NT2/D1 (cell line): ENCODE results near the gene ROBO1.

Source experiments
- DNase-seq: peaks from one replicate; pipeline ENCODE4 v3.0.0-alpha.2; 2011; ENCODE audit warnings: low read depth, low spot score
- H3K27me3 ChIP-seq: 2 replicates; pipeline ENCODE4 v1.6.0; 2011; ENCODE audit warnings: mild to moderate bottlenecking; ENCODE audit not compliant: insufficient read length, insufficient read depth
- H3K36me3 ChIP-seq: 2 replicates; pipeline ENCODE4 v1.6.1; 2011; ENCODE audit warnings: mild to moderate bottlenecking, low read length, mixed read lengths; ENCODE audit not compliant: insufficient read depth, insufficient read length
- H3K4me1 ChIP-seq: 2 replicates; pipeline ENCODE4 v1.5.1; 2011; ENCODE audit not compliant: insufficient read depth, insufficient read length
- H3K4me3 ChIP-seq: 2 replicates; pipeline ENCODE4 v1.5.1; 2011; ENCODE audit warnings: low read depth; ENCODE audit not compliant: insufficient read length
- H3K9ac ChIP-seq: 2 replicates; pipeline ENCODE4 v1.6.0; 2011; ENCODE audit warnings: low read depth; ENCODE audit not compliant: insufficient read length
- H3K9me3 ChIP-seq: 2 replicates; pipeline ENCODE4 v1.5.1; 2011; ENCODE audit warnings: mild to moderate bottlenecking, low read length; ENCODE audit not compliant: insufficient read depth
- SUZ12 ChIP-seq: IDR thresholded peaks from 2 replicates; pipeline ENCODE4 v1.6.1; 2011; ENCODE audit not compliant: insufficient read length, insufficient read depth; ENCODE audit errors: extremely low read depth
- YY1 ChIP-seq: IDR thresholded peaks from 2 replicates; pipeline ENCODE4 v1.6.1; 2011; ENCODE audit not compliant: insufficient read length, insufficient read depth
- ZNF274 ChIP-seq: IDR thresholded peaks from 2 replicates; pipeline ENCODE4 v1.6.1; 2011; ENCODE audit warnings: mild to moderate bottlenecking, low read depth, low read length

The ROBO1 gene

DNA sequence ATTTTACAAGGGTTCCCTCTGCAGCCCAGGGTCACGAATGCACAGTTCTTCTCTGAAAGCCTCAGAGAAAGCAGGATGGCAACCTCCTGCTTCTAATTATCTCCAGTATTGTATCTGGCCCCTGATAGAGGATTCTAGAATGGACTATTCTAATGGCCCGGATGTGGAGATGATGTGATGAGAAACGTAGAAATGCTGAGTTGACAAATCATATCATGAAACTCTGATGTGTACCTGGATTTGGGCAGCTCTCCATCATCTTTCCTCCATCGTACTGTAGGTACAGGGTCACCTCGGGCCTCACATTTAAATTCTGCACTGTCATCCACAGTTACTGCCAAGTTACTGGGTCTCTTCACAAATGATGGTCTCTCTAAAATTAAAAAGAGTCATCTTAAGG lies 1050.8 kb downstream of the ROBO1 start:
- Histone ChIP-seq H3K36me3 (peaks cover 11% of the 10 kb centered on the region), H3K27me3 (no peaks in the 10 kb centered on the region), H3K4me3 (no peak overlapping the region), H3K4me1 (no peaks in the 10 kb centered on the region), H3K9ac (no peak overlapping the region), H3K9me3 (no peaks in the 10 kb centered on the region)
- no peak for DNase-seq
- no peak for TF ChIP-seq ZNF274
- TF ChIP-seq SUZ12: no peak
- TF ChIP-seq YY1: no peak

DNA sequence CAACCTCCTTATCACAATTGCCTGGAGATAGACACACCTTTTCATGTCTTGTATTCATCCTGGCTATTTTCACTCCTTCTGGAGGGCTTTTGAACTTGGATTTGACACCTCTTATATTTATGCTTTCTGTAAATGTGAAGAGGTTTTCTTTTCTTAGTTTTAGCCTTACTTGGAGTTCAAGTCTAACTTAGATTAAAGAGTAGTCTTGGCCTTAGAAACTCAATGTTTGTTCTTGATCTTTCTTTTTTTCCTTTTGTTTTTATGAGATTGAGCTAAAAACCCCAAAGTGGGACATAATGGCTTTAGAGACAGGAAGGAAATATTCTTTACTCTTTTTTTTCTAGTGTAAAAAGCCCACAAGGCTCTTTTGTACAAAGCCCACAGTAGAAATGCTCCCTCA lies 1054.9 kb downstream of the ROBO1 start:
- Histone ChIP-seq H3K4me3 (no peak overlapping the region), H3K9me3 (no peaks in the 10 kb centered on the region), H3K36me3 (peaks cover 11% of the 10 kb centered on the region), H3K9ac (no peak overlapping the region), H3K4me1 (no peaks in the 10 kb centered on the region), H3K27me3 (no peaks in the 10 kb centered on the region)
- TF ChIP-seq YY1: no peak
- no peak for TF ChIP-seq SUZ12
- TF ChIP-seq ZNF274: no peak
- no peak for DNase-seq

DNA sequence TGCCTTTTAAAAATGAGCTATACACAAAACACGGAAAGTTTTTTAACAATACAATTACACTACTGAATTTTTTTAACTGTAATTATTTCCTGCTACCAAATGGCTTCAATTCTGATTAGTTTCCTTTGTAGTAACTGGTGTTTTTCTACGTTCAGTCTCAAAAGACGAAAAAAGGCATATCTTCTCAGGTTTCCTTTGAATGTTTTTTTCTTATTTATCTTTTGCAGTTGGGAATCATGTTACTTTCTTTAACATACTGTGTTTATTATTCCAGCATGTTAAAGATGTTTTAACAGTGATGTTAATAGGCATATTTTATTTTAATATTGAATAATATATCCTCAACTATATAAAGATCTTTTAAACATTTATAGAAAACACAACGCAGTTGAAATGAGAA lies 1055.5 kb downstream of the ROBO1 start:
- H3K4me1 ChIP-seq: no peaks in the 10 kb centered on the region
- peaks cover 10% of the 10 kb centered on the region for H3K36me3 ChIP-seq
- no peak for DNase-seq
- H3K27me3 ChIP-seq: no peaks in the 10 kb centered on the region
- TF ChIP-seq YY1 (no peak), ZNF274 (no peak), SUZ12 (no peak)
- H3K4me3 ChIP-seq: no peak overlapping the region
- H3K9ac ChIP-seq: no peak overlapping the region
- H3K9me3 ChIP-seq: no peaks in the 10 kb centered on the region

DNA sequence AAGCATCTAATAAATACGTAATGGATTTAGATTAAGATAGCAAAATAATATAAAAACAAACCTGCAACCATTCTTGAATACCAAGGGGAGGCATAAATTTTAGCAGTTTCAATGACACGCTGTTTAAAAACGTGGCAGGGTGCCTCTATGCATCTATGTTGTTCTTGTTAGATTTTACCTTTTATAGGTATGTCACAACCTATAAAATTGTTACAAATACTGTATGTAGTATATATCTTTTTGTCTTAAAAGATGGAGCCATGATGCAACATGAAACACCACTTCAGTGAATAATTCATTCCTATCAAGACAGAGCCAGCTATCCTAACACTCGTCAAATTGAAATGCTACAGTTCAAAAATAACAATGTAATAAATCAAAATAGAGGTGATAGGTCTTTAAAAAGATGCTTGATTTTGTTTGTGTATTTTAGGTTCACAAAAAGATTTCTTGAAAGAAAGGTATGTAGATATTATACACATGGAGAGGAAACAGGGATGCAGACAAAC lies 1059.2 kb downstream of the ROBO1 start:
- no peaks in the 10 kb centered on the region for H3K27me3 ChIP-seq
- H3K4me3 ChIP-seq: no peak overlapping the region
- no peak overlapping the region for H3K9ac ChIP-seq
- H3K36me3 ChIP-seq: peaks cover 1% of the 10 kb centered on the region
- no peaks in the 10 kb centered on the region for H3K4me1 ChIP-seq
- no peaks in the 10 kb centered on the region for H3K9me3 ChIP-seq
- no peak for DNase-seq
- TF ChIP-seq SUZ12 (no peak), ZNF274 (no peak), YY1 (no peak)

DNA sequence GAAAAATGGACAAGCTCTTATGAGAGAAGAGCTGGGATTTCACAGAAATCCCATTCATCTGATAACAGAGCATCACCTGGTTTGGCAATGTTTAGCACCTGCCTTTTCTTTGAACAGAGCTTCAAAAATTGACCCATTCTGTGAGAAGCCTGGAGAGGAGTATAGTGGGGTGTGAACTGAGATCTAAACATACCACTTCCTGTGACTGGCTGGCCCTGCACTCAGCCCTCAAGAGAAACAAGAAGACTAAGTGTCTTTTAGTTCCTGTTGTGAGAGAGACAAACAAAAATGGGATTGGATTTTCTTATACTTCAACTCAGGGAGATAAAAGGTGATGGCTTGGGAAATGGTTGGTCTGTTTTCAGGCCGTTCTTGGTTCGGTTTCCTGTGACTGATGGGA lies 1060.2 kb downstream of the ROBO1 start:
- Histone ChIP-seq H3K9me3 (no peaks in the 10 kb centered on the region), H3K4me1 (no peaks in the 10 kb centered on the region), H3K9ac (no peak overlapping the region), H3K27me3 (no peaks in the 10 kb centered on the region), H3K4me3 (no peak overlapping the region), H3K36me3 (no peaks in the 10 kb centered on the region)
- DNase-seq: no peak
- no peak for TF ChIP-seq SUZ12

DNA sequence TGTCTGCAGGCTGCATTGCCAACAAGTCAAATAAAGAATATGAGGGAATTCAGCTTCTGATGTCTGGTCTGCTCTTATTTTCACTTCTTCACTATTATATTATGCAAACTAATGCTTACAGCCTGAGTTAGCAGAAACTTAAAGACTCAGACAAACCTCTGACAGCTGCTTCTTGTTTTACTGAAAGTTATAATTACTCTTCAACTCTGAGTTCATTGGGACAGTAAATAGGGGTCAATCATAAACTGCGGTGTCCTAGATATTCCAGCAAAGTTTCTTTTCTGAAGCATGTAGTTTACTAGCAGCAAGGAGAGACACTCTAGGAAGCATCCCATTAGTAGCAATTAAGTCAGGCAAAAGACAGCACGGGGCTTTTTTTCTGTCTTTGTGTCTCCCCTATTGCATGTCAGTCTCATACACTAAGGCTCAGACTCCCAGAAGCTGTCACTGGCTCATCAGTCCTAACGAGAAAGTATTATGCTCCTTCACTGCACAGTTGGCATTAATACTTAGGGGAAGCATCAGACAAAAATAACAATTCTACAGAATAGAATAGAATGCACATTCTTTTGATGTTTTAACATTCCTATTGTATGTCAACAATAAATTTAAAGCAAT lies 1060.8 kb downstream of the ROBO1 start:
- Histone ChIP-seq H3K36me3 (no peaks in the 10 kb centered on the region), H3K27me3 (no peaks in the 10 kb centered on the region), H3K9ac (no peak overlapping the region), H3K9me3 (no peaks in the 10 kb centered on the region), H3K4me3 (no peak overlapping the region), H3K4me1 (no peaks in the 10 kb centered on the region)
- no peak for DNase-seq
- TF ChIP-seq YY1 (no peak), SUZ12 (no peak), ZNF274 (no peak)

DNA sequence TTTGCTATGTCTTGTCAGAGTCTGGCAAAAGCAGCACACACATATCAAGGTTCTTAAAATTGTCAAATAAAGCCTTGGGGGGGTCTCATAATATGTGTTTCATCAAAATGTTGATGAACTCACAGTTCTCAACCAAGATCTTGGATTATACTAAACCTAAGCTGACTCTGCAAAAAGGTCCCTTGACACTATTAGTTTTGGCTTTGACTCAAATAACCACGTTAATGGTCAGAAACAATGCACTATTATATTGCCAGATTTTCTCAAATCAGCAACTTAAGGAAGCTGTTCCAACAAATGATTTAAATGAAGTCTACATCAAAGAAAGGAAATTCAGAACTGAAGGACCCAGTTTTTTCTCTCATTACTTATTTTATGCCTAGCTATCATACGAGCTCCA lies 1063.9 kb downstream of the ROBO1 start:
- no peaks in the 10 kb centered on the region for H3K36me3 ChIP-seq
- TF ChIP-seq YY1 (no peak), ZNF274 (no peak), SUZ12 (no peak)
- H3K4me1 ChIP-seq: no peaks in the 10 kb centered on the region

More for the DNA sequence above, 1063.9 kb downstream of the ROBO1 start:
- no peak overlapping the region for H3K9ac ChIP-seq
- H3K27me3 ChIP-seq: no peaks in the 10 kb centered on the region
- H3K9me3 ChIP-seq: no peaks in the 10 kb centered on the region
- H3K4me3 ChIP-seq: no peak overlapping the region
- no peak for DNase-seq
